ENCODE measurements around the gene CDH23. TPM values are rescaled to one million over a fixed set of nuclear protein-coding genes. Genes with fewer than 3 reads are reported as not detected.

Gene CDH23
- total and polyA plus RNA-seq, 2 donors (not counting 1 experiment from before 2014, with no cell fraction given) = 0.37 to 0.89 TPM

DNA sequence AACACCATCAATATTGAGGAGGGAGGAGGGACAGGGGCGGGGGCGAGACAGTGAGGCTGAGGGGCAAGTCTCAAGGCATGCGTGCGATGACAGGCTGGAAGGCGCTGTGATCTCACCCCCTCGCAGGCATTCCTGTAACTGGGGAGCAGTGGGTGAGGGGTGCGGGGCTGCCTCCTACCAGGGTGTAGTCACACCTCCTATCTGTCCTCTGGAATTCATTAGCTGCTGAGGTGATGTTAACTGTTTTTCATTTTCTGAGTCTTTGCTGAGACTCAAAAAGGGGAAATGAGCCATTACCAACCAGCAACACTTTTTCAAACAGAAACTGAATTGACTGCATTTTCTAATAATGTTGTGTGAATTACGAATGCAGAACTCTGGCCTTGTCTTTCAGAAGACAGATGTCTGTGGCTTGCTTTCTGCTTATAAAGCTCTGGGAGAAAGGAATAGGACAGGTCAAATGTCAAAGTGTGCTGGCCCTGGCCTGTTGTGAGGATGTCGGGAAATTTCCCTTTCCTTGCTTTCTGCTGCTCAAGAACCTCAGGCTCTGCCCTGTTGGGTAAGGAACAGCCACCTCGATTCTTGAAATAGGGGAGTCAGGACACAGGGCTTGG lies 23.7 kb upstream of the CDH23 start:
- H3K36me3 ChIP-seq (replicated peaks in 1 of 2; ENCODE audit: control extremely low read depth in 1 of 2, control insufficient read depth in 1 of 2, extremely low read depth in 1 of 2, insufficient read depth in 2 of 2, low read length in 1 of 2) = no peaks in the 10 kb centered on the region
- H3K9me3 ChIP-seq (ENCODE audit: control extremely low read depth in 1 of 3, control insufficient read depth in 2 of 3, insufficient read depth in 1 of 3, low read length in 2 of 3) = no peaks in the 10 kb centered on the region
- ATAC-seq (ENCODE audit: low read depth) (peak; percentile 35), DNase-seq (peak; percentile 68)
- no peaks in the 10 kb centered on the region for H3K9me3 Mint-ChIP-seq (ENCODE audit: insufficient read depth)
- H3K27ac ChIP-seq (ENCODE audit: low read length in 2 of 2) = peak overlapping the region; percentile 75 to 78
- H3K4me1 ChIP-seq (ENCODE audit: control insufficient read depth in 2 of 2, insufficient read depth in 2 of 2, low read length in 2 of 2) = peaks cover 42 to 57% of the 10 kb centered on the region in 2 donors
- peak overlapping the region; percentile 33 for H3K4me3 Mint-ChIP-seq
- no peaks in the 10 kb centered on the region for H4K20me1 ChIP-seq (ENCODE audit: control insufficient read depth, insufficient read depth, low read length, poor library complexity, severe bottlenecking)
- H3K9ac ChIP-seq (ENCODE audit: low read length) = peak overlapping the region; percentile 3
- H3K27ac Mint-ChIP-seq = peak overlapping the region; percentile 91
- ChIA-PET POLR2A (interaction anchor here (0.7 to 1.3 kb wide), 2 partner anchors 54 to 252 kb away, joined by 3 to 4 read pairs; partner anchors contain the start of gene SLC29A3), CTCF (interaction anchor here (0.8 to 3.5 kb wide), 12 partner anchors 10 to 523 kb away, joined by 3 to 25 read pairs (median 3); partner anchors contain the start of gene SLC29A3)
- H3K4me2 ChIP-seq (replicated peaks; ENCODE audit: low read depth, low read length, poor library complexity, severe bottlenecking) = peak overlapping the region; percentile 65
- TF ChIP-seq, protein P1, sequence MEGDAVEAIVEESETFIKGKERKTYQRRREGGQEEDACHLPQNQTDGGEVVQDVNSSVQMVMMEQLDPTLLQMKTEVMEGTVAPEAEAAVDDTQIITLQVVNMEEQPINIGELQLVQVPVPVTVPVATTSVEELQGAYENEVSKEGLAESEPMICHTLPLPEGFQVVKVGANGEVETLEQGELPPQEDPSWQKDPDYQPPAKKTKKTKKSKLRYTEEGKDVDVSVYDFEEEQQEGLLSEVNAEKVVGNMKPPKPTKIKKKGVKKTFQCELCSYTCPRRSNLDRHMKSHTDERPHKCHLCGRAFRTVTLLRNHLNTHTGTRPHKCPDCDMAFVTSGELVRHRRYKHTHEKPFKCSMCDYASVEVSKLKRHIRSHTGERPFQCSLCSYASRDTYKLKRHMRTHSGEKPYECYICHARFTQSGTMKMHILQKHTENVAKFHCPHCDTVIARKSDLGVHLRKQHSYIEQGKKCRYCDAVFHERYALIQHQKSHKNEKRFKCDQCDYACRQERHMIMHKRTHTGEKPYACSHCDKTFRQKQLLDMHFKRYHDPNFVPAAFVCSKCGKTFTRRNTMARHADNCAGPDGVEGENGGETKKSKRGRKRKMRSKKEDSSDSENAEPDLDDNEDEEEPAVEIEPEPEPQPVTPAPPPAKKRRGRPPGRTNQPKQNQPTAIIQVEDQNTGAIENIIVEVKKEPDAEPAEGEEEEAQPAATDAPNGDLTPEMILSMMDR (IDR thresholded peaks at IDR 0.05) = no peak
- no peak for TF ChIP-seq EZH2 (IDR thresholded peaks at IDR 0.05; ENCODE audit: borderline replicate concordance, insufficient read depth, low read depth, low read length, poor library complexity, severe bottlenecking)
- peaks cover 45% of the 10 kb centered on the region for H3K4me1 Mint-ChIP-seq
- peak overlapping the region in 1 of 5 experiments; percentile 1 for H3K4me3 ChIP-seq (ENCODE audit: control extremely low read depth in 1 of 5, extremely low read depth in 1 of 5, insufficient read depth in 1 of 5, low read depth in 2 of 5, low read length in 4 of 5)
- H3K27me3 ChIP-seq (replicated peaks in 1 of 4; ENCODE audit: control extremely low read depth in 1 of 4, control insufficient read depth in 3 of 4, insufficient read depth in 4 of 4, low read length in 3 of 4) = no peaks in the 10 kb centered on the region
- intact Hi-C loops (cut with micrococcal nuclease) = loop anchor here (1.0 to 2.0 kb wide), 2 partner anchors 14 to 54 kb away; partner anchors contain the start of gene SLC29A3
- 42% methylated on average over 3 of the region's 10 CpGs for WGBS (ENCODE audit: insufficient coverage)
- H3K27me3 Mint-ChIP-seq = no peaks in the 10 kb centered on the region
- H2AFZ ChIP-seq (ENCODE audit: insufficient read depth, low read depth, low read length, poor library complexity, severe bottlenecking) = peak overlapping the region; percentile 60
- H3K79me2 ChIP-seq (ENCODE audit: control insufficient read depth, insufficient read depth, low read length) = no peaks in the 10 kb centered on the region
